CD8-positive, alpha-beta memory T cell (primary cell): ENCODE results near the gene RNASE11. TPM values are rescaled to one million over a fixed set of nuclear protein-coding genes. Genes with fewer than 3 reads are reported as not detected.

Source experiments
- CTCF ChIA-PET: fragments of 350-600 bp; sonication (Branson Sonifier 250); formaldehyde crosslinking; loops from one replicate; lab custom pipeline; 2021; ENCODE audit warnings: antibody characterized with exemption; lab: Charles Lee
- POLR2A ChIA-PET: fragments of 350-600 bp; sonication (Branson Sonifier 250); formaldehyde crosslinking; loops from one replicate; lab custom pipeline; 2021; ENCODE audit warnings: antibody characterized with exemption; lab: Charles Lee
- DNase-seq, 5 donors: peaks; one replicate each; pipeline versions ENCODE4 v3.0.0 to v3.0.0-alpha.2; 2020 to 2022; ENCODE audit warnings: mixed read lengths in 1 of 5
- H3K27ac ChIP-seq: one replicate; pipeline ENCODE4 v1.7.0; 2013; ENCODE audit warnings: low read depth, mild to moderate bottlenecking, low read length, moderate library complexity
- H3K27me3 ChIP-seq: 2 replicates; pipeline ENCODE4 v1.7.0; 2013; ENCODE audit warnings: low read length, mild to moderate bottlenecking; ENCODE audit not compliant: insufficient read depth, poor library complexity, severe bottlenecking
- H3K36me3 ChIP-seq: 2 replicates; pipeline ENCODE4 v1.7.0; 2013; ENCODE audit warnings: mild to moderate bottlenecking, low read length, moderate library complexity; ENCODE audit not compliant: insufficient read depth
- H3K4me1 ChIP-seq: 2 replicates; pipeline ENCODE4 v1.7.0; 2013; ENCODE audit warnings: mild to moderate bottlenecking, low read length, moderate library complexity; ENCODE audit not compliant: insufficient read depth
- H3K4me3 ChIP-seq: 2 replicates; pipeline ENCODE4 v1.7.0; 2013; ENCODE audit warnings: mild to moderate bottlenecking, low read length
- H3K9me3 ChIP-seq: 2 replicates; pipeline ENCODE4 v1.7.0; 2013; ENCODE audit warnings: mild to moderate bottlenecking, low read length
- H3K27ac Mint-ChIP-seq, 8 donors: one replicate each; pipeline ENCODE4 v1.8.0; 2020 to 2021; ENCODE audit warnings: mixed read lengths in 8 of 8, mild to moderate bottlenecking in 6 of 8, inconsistent platforms in 3 of 8, moderate library complexity in 3 of 8
- H3K27me3 Mint-ChIP-seq, 2 donors: one replicate each; pipeline ENCODE4 v1.8.0; 2020 to 2021; ENCODE audit warnings: mixed read lengths in 2 of 2, mild to moderate bottlenecking in 1 of 2, moderate library complexity in 1 of 2
- H3K36me3 Mint-ChIP-seq, 3 donors: one replicate each; pipeline ENCODE4 v1.8.0; 2020 to 2021; ENCODE audit warnings: mixed read lengths in 3 of 3, inconsistent platforms in 1 of 3, mild to moderate bottlenecking in 1 of 3
- H3K4me1 Mint-ChIP-seq, 3 donors: one replicate each; pipeline ENCODE4 v1.8.0; 2020 to 2021; ENCODE audit warnings: mixed read lengths in 3 of 3, inconsistent platforms in 1 of 3, mild to moderate bottlenecking in 1 of 3
- H3K4me3 Mint-ChIP-seq, 7 donors: one replicate each; pipeline ENCODE4 v1.8.0; 2020 to 2021; ENCODE audit warnings: mixed read lengths in 7 of 7, mild to moderate bottlenecking in 6 of 7, moderate library complexity in 4 of 7, inconsistent platforms in 2 of 7
- H3K9me3 Mint-ChIP-seq, 5 donors: one replicate each; pipeline ENCODE4 v1.8.0; 2020 to 2022; ENCODE audit warnings: mixed read lengths in 5 of 5, mild to moderate bottlenecking in 3 of 5, moderate library complexity in 2 of 5, inconsistent platforms in 1 of 5
- polyA plus RNA-seq: library from polyadenylated mRNA; unstranded; fragments of 300-500 nt; fragmentation: Illumina TruSeq; gene quantifications from one replicate; pipeline ENCODE4 v1.2.3, GENCODE V29; 2021
- total RNA-seq, 2 experiments: library from RNA; stranded (reverse); gene quantifications; one replicate each; pipeline ENCODE4 v1.2.3, GENCODE V29; 2021

Gene RNASE11
- not detected for total RNA-seq
- not detected for polyA plus RNA-seq

- Mint-ChIP-seq H3K27me3 (peaks cover 1 to 34% of the 10 kb centered on the region in 2 donors), H3K27ac (no peak within 1 kb of the TSS), H3K4me3 (no peak within 1 kb of the TSS), H3K9me3 (no peaks in the 10 kb centered on the region), H3K4me1 (peaks cover 0 to 9% (median 0%) of the 10 kb centered on the region in 3 donors), H3K36me3 (peaks cover 0 to 4% (median 0%) of the 10 kb centered on the region in 3 donors)
- H3K36me3 ChIP-seq, result no peaks in the 10 kb centered on the region
- no peak within 1 kb of the TSS for H3K27ac ChIP-seq
- ChIA-PET CTCF (interaction anchor here (1.2 kb wide), 1 partner anchor 94 kb away, joined by 3 read pairs; no protein-coding TSS in a partner anchor), POLR2A (no interaction called here)
- H3K4me1 ChIP-seq, result no peaks in the 10 kb centered on the region
- peaks cover 3% of the 10 kb centered on the region for H3K27me3 ChIP-seq
- no peaks in the 10 kb centered on the region for H3K9me3 ChIP-seq
- DNase-seq, result no peak
- no peak within 1 kb of the TSS for H3K4me3 ChIP-seq
These were observed at the start of gene RNASE11 for GRCh38 chr14:20587489-20588154. TSS of gene RNASE11 (minus strand) at chr14:20588001.

- POLR2A ChIA-PET, result interaction anchor here (0.6 to 1.3 kb wide), 2 partner anchors 19 to 229 kb away, joined by 4 to 8 read pairs; no protein-coding TSS in a partner anchor
- Histone ChIP-seq H3K27me3 (no peaks in the 10 kb centered on the region), H3K36me3 (no peaks in the 10 kb centered on the region)
These were observed 45.3 kb upstream of the RNASE11 start for GRCh38 chr14:20632831-20633691.

GRCh38 chr14:20632448-20632830 lies 44.6 kb upstream of the RNASE11 start:
- ChIA-PET POLR2A (interaction anchor here (0.5 to 1.3 kb wide), 3 partner anchors 12 to 177 kb away, joined by 3 to 8 read pairs (median 3); partner anchors contain the start of genes APEX1 and OSGEP), CTCF (interaction anchor here (1.0 to 3.1 kb wide), 6 partner anchors 10 to 302 kb away, joined by 3 to 21 read pairs (median 4); no protein-coding TSS in a partner anchor)
- H3K4me1 Mint-ChIP-seq, result peaks cover 47 to 67% (median 63%) of the 10 kb centered on the region in 3 donors
- H3K27me3 ChIP-seq, result no peaks in the 10 kb centered on the region
- peaks cover 24 to 32% of the 10 kb centered on the region in 2 donors for H3K27me3 Mint-ChIP-seq
- peak overlapping the region; percentile 69 for H3K4me3 ChIP-seq
- no peaks in the 10 kb centered on the region for H3K9me3 ChIP-seq
- H3K4me1 ChIP-seq, result peaks cover 23% of the 10 kb centered on the region
- H3K4me3 Mint-ChIP-seq, result peak overlapping the region; percentile 86 to 94 (median 89)
- no peak overlapping the region for H3K27ac ChIP-seq
- H3K36me3 Mint-ChIP-seq, result no peaks in the 10 kb centered on the region
- DNase-seq, result no peak
- peak overlapping the region in 6 of 8 donors; percentile 49 to 94 (median 86) for H3K27ac Mint-ChIP-seq
- no peaks in the 10 kb centered on the region for H3K36me3 ChIP-seq
- H3K9me3 Mint-ChIP-seq, result peaks cover 0 to 5% (median 0%) of the 10 kb centered on the region in 5 donors

More at GRCh38 chr14:20632831-20633691, 45.3 kb upstream of the RNASE11 start:
- peak overlapping the region; percentile 86 to 94 (median 89) for H3K4me3 Mint-ChIP-seq
- peak overlapping the region; percentile 69 for H3K4me3 ChIP-seq
- H3K9me3 ChIP-seq, result no peaks in the 10 kb centered on the region
- peak overlapping the region in 7 of 8 donors; percentile 22 to 94 (median 85) for H3K27ac Mint-ChIP-seq
- H3K4me1 Mint-ChIP-seq, result peaks cover 41 to 61% (median 57%) of the 10 kb centered on the region in 3 donors
- CTCF ChIA-PET, result interaction anchor here (1.1 to 3.1 kb wide), 4 partner anchors 11 to 49 kb away, joined by 3 to 21 read pairs (median 11); no protein-coding TSS in a partner anchor
- H3K9me3 Mint-ChIP-seq, result peaks cover 0 to 5% (median 0%) of the 10 kb centered on the region in 5 donors
- H3K27me3 Mint-ChIP-seq, result peaks cover 23 to 31% of the 10 kb centered on the region in 2 donors
- H3K4me1 ChIP-seq, result peaks cover 23% of the 10 kb centered on the region
- peak in 4 of 5 donors; percentile 47 to 71 (median 68) for DNase-seq
- H3K27ac ChIP-seq, result no peak overlapping the region
- H3K36me3 Mint-ChIP-seq, result no peaks in the 10 kb centered on the region

- Mint-ChIP-seq H3K27ac (peak overlapping the region in 5 of 8 donors; percentile 4 to 94 (median 61)), H3K4me1 (peaks cover 52 to 72% (median 68%) of the 10 kb centered on the region in 3 donors), H3K9me3 (peaks cover 0 to 5% (median 0%) of the 10 kb centered on the region in 5 donors), H3K36me3 (no peaks in the 10 kb centered on the region), H3K27me3 (peaks cover 25 to 32% of the 10 kb centered on the region in 2 donors), H3K4me3 (peak overlapping the region; percentile 86 to 94 (median 89))
- CTCF ChIA-PET, result interaction anchor here (1.0 to 3.1 kb wide), 6 partner anchors 10 to 302 kb away, joined by 3 to 21 read pairs (median 4); no protein-coding TSS in a partner anchor
- Histone ChIP-seq H3K27me3 (no peaks in the 10 kb centered on the region), H3K27ac (no peak overlapping the region), H3K9me3 (no peaks in the 10 kb centered on the region), H3K4me1 (peaks cover 23% of the 10 kb centered on the region), H3K36me3 (no peaks in the 10 kb centered on the region), H3K4me3 (peak overlapping the region; percentile 70)
- no peak for DNase-seq
- POLR2A ChIA-PET, result interaction anchor here (0.5 to 2.1 kb wide), 4 partner anchors 12 to 177 kb away, joined by 3 to 14 read pairs (median 6); partner anchors contain the start of genes APEX1 and OSGEP
These were observed 44.1 kb upstream of the RNASE11 start for GRCh38 chr14:20631880-20632389.

GRCh38 chr14:20631023-20631879 lies 43.5 kb upstream of the RNASE11 start:
- peak overlapping the region; percentile 70 for H3K4me3 ChIP-seq
- no peaks in the 10 kb centered on the region for H3K9me3 ChIP-seq
- no peak overlapping the region for H3K27ac ChIP-seq
- POLR2A ChIA-PET, result interaction anchor here (0.8 to 2.1 kb wide), 3 partner anchors 18 to 50 kb away, joined by 3 to 14 read pairs (median 3); no protein-coding TSS in a partner anchor
- H3K27me3 Mint-ChIP-seq, result peaks cover 26 to 32% of the 10 kb centered on the region in 2 donors
- peak overlapping the region in 7 of 8 donors; percentile 58 to 94 (median 86) for H3K27ac Mint-ChIP-seq
- DNase-seq, result peak in 3 of 5 donors; percentile 60 to 65 (median 65)
- peaks cover 30% of the 10 kb centered on the region for H3K4me1 ChIP-seq
- CTCF ChIA-PET, result interaction anchor here (0.9 to 3.1 kb wide), 5 partner anchors 18 to 301 kb away, joined by 3 to 21 read pairs (median 4); no protein-coding TSS in a partner anchor
- no peaks in the 10 kb centered on the region for H3K27me3 ChIP-seq
- H3K4me1 Mint-ChIP-seq, result peaks cover 58 to 79% (median 75%) of the 10 kb centered on the region in 3 donors
- no peaks in the 10 kb centered on the region for H3K36me3 Mint-ChIP-seq
- H3K9me3 Mint-ChIP-seq, result peaks cover 0 to 5% (median 0%) of the 10 kb centered on the region in 5 donors
- peak overlapping the region; percentile 86 to 94 (median 89) for H3K4me3 Mint-ChIP-seq
- H3K36me3 ChIP-seq, result no peaks in the 10 kb centered on the region

- H3K27me3 ChIP-seq, result no peaks in the 10 kb centered on the region
- no peaks in the 10 kb centered on the region for H3K36me3 ChIP-seq
- H3K27ac Mint-ChIP-seq, result peak overlapping the region; percentile 58 to 88 (median 80)
- H3K9me3 Mint-ChIP-seq, result peaks cover 0 to 5% (median 0%) of the 10 kb centered on the region in 5 donors
- peak overlapping the region; percentile 73 to 94 (median 87) for H3K4me3 Mint-ChIP-seq
- peaks cover 35% of the 10 kb centered on the region for H3K4me1 ChIP-seq
- ChIA-PET POLR2A (interaction anchor here (0.8 to 2.1 kb wide), 3 partner anchors 17 to 51 kb away, joined by 3 to 14 read pairs (median 3); no protein-coding TSS in a partner anchor), CTCF (interaction anchor here (0.9 to 3.1 kb wide), 4 partner anchors 17 to 61 kb away, joined by 3 to 21 read pairs (median 10); no protein-coding TSS in a partner anchor)
- peak overlapping the region; percentile 52 for H3K4me3 ChIP-seq
- no peaks in the 10 kb centered on the region for H3K36me3 Mint-ChIP-seq
- peaks cover 24 to 27% of the 10 kb centered on the region in 2 donors for H3K27me3 Mint-ChIP-seq
- no peak overlapping the region for H3K27ac ChIP-seq
- DNase-seq, result peak in 2 of 5 donors; percentile 34 to 35
- H3K9me3 ChIP-seq, result no peaks in the 10 kb centered on the region
- peaks cover 64 to 85% (median 83%) of the 10 kb centered on the region in 3 donors for H3K4me1 Mint-ChIP-seq
These were observed 42.7 kb upstream of the RNASE11 start for GRCh38 chr14:20630340-20631022.
